Stimulated activated CD4-positive, alpha-beta T cell treated with anti-CD3 and anti-CD28 coated beads, TNF-alpha, amount 100 ng/mL, for 1 hour (primary cell): ENCODE measurements around the gene HS1BP3.

Experiments used
- DNase-seq, 3 donors: peaks; one replicate each; pipeline ENCODE4 v3.0.0-alpha.2; 2020; ENCODE audit warnings: low read depth in 3 of 3, low spot score in 1 of 3

Gene HS1BP3

DNA sequence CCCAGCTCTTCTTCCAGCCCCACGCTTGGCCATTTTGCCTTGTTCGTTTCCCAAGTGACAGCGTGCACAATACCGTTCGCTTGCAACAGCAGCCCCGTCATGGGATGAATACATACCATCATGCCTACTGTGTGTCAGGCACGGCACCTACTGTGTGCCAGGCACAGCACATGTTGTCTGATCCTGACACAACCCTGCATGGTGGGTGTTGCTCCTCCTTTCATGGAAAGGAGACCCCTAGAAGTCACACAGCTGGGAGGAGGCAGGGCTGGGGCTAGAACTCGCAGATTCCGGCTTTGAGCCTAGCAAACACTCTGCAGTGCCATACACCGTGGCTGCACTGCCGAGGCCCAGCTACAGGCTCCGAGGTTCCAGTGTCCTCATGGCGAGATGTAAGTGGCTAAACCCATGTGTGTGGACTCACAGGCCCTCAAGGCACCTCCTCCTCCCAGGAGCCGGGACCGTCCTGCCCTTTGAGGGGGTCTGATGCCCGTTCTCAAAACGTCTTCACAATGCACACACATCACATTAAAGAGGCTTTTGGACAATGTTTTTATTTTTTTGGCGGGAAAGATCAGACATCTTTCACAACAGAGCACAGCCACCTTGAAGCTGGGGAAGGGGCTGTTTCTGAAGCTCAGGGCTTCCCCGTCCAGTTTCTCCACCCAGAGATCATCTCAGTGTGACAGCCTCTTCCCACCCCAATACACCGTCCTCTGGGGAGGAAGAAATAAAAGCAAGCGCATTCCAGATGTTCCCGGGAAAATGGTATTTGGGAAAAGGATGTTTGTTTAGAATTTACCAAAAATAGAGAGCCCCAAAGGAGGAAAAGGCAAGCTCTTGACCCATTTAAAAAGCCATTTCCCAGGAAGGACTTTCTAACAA lies 64.9 kb downstream of the HS1BP3 start:
- DNase-seq = no peak

DNA sequence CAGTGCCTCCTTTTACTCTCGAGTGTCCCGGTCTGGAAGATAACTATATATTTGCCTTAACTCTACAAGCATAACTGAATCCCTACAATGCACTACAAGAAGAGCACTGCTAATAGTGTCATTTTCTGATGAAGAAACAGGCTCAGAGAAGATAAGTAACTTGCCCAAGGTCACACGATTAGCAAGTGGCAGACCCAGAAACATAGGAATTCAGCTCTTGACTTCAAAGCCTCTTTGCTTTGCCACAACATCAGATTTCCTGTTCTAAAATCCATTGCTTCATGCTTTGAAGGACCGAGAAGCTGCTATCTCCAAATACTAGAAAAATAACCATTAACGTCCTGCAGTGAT lies 65.6 kb downstream of the HS1BP3 start:
- DNase-seq = no peak

DNA sequence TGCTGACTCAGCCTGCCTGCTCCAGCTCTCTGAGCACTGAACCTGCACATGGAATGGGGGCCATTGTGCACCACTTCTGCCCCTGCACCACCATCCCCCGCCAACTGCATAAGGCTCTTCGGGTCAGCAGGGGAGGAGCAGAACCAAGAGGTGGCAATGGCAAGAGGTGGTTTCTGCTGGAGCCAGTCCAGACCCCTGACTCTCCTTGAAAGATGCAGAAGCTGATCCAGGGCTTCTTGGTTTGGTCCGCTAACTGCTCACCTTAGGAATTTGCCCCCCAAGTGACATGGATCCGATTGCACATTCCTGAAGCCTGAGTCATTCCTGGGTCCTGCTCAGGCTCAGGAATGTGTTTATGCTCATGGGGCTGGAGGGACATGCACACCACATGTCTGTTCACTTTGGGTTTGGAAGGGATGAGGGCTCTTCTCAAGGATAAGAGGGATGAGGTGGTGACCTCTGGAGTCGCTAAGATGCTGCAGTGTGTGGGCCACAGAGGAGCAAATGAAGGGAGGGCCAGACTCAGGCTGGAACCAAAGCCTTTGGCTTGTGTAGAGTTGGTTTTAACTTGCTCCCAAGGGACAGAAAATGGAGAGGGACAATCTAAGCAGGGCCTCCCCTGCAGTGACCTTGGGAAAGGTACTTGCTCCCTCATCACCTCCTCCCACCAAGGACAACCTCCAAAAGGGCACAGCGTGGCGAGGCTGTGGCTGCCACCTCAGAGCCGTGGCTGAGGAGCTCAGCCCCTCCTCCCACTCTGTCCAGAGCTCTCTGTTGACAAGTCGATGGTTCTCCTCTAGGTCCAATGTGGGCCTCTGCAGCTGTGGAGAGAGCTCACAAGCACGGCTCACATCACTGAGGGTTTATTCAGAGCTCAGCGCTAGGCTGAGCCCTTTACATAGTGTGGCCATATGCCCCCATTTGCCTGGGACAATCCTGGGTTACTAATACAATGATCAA lies 66.2 kb downstream of the HS1BP3 start:
- no peak for DNase-seq

GRCh38 chr2:20584045-20584398 lies 66.9 kb downstream of the HS1BP3 start:
- DNase-seq = no peak

DNA sequence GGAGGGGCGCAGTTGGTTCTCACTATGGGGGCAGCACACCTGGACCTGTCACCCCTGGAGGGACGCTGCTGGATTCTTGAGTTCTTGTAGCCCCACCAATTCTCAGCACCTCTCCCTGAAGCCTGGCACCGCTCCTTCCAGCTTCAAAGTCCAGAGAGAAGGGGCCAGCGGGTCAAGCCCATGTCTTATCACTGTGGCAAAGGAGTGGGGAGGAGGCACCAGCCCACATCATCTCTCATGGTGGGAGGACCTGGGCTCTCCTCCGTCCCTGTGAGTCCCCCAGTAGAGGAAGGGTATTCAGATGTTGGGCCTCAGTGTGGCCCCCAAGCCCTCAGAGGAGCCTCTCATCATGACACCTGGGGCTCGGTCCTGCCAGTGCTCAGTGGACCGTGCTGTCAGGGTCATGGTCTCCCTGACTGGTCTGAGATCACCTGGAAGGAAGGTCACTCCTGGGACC lies 67.4 kb downstream of the HS1BP3 start:
- DNase-seq = no peak

DNA sequence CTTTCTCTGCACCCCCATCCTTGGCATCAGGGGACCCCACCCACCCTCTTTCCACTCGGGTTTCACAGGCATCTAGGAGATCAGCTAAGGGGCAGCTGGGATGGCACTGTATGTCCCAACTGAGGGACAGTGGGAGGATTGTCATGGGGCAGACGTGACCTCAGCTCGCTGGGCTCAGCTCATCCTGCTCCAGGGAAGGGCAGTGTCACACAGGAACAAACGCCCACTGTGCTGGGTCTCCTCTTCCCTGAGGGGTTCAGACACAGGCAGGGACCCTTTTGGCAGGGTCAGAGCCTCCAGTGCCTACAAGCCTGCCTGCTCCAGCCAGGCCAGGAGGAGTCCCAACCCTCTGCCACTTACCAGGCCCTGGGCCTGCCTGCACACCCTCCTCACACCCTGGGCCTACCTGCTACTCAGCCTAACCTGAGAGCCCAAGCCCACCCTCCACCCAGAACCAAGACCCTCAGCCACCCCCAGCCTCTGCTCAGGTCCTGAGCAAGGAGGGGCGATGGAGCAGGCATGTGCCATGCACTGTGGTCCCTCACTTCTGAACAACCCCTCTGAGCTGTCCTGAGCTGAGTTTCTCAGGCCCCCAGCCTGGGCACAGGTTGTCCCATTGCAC lies 68.2 kb downstream of the HS1BP3 start:
- DNase-seq = no peak

- DNase-seq = no peak
Measured at GRCh38 chr2:20580690-20581437, 70.0 kb downstream of the HS1BP3 start.

- no peak for DNase-seq
Measured at GRCh38 chr2:20579866-20580265, 71.0 kb downstream of the HS1BP3 start.

DNA sequence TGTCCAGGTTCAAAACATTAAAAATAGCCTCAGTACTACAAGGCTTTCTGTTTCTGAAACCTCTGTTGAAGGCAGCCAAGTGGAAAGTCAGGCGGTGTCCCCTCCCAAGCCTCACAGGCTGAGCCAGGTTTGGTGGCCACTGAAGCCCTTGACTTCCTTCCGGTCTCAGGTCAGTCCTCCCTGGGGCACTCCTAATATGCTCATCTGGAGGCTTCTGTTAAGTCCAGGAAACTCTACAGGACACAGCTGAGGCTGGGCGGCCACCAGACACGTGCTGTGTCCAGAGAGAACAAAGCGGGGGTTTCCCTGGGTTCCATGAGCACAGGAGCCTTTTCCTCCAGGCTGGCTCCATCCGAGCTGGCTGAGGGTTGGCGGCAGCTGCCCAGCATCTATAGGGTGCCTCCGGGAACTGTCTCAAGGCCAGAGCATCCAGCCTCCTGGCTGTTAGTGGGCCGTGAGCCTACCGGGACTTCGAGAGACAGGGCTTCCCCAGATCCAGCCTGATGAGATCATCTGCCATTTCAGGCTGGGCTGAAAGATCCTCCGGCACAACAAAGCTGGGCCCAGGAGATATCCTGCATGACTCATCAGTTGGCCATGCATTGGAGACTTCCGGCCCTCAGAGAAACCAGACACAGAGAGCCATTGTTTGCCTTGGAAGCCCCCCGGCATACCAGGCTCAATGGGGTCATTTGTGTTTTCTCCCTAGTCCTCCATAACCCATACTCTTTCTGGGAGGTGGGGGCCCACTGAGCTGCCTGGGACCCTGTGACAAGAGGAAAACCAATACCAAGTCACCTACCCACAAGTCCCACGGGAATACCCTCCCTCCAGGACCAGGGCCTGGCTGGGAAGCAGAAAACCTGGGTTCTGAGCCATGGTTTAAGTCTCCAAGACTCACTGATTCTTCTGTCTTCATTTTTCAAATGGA lies 71.7 kb downstream of the HS1BP3 start:
- DNase-seq = no peak

DNA sequence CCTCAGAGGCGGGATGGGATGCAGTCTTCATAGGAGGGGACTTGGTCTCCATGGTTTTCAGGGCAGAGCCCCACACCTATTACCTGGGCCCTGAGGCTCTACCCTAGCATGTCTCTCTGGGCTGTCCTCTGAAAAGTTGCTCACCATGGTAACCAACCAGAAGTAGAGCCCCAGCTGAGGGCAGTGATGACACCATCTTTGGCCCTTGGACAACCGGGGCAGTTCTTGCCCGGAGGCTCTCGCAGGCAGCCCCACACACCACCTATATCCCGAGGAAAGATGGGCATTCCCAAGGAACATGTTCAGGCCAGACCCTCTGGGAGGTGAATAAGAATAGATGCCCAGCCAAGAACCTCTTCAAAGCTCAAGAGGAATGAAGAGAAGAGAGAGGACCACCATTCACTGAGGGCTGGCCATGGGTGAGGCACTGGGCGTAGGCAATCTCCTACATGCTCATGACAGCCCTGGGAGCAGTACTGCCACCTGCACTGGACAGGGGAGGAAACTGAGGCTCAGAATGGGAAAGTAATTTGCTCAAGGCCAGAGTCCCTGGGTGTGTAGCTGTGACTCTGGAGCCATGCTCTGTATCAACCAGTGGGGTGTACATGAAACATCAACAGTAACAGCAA lies 72.5 kb downstream of the HS1BP3 start:
- no peak for DNase-seq

DNA sequence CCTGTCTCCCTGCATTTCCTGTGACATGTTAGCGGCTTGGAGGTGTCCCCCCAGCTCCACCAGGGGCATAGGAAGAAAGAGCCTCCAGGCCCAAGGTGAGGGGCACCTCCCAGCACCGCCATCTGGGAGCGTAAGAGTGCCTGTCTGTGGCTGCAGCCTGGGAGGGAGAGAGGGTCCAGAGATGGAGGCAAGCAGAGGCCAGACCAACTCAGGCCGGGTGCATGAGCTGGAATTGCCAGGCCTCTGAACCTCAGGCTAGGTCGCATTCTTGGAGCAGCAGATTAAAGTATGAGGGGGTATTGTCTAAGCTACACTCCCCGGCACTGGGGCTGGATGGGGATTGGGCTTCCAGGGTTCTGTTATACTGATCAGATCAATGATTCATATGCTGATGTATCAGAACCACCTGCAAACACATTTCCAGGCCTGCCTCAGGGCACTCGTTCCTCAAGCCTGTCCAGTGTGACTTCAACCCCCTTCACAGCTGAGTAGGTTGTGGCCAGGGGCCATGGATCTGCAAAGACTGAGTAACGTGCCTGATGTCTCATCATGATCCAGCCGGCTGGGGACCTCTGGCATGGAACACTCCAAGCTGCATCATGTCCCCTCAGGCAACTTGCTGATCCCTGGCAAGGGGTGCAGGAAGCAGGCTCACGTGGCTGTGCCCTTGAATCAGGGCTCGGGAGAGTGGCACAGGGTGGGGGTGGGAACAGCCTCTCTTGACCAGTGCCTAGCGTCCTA lies 73.2 kb downstream of the HS1BP3 start:
- DNase-seq = no peak

DNA sequence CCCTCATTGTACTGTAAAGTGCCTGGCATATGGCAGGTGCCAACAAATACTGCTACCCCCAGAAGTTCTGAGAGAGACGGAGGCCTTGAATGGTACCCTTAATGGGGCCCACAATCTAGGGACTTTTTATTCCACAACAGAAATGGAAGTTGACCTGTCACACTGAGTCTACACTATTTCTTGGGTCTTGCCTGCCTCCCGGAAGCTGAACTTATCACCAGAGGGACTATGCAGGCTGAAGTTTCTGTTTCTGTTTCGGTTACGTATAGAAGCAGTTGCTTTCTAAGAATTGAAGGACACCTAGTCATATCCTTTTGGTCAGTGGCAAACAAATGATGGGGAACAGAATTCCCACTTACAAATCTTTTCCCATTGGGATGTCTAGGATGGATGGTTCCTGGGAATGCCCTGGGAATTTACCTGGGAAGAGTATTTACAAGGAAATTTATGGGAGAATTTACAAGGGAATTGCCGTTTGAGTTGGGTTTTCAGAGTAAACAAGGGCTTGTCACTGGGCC lies 74.2 kb downstream of the HS1BP3 start:
- DNase-seq = no peak

DNA sequence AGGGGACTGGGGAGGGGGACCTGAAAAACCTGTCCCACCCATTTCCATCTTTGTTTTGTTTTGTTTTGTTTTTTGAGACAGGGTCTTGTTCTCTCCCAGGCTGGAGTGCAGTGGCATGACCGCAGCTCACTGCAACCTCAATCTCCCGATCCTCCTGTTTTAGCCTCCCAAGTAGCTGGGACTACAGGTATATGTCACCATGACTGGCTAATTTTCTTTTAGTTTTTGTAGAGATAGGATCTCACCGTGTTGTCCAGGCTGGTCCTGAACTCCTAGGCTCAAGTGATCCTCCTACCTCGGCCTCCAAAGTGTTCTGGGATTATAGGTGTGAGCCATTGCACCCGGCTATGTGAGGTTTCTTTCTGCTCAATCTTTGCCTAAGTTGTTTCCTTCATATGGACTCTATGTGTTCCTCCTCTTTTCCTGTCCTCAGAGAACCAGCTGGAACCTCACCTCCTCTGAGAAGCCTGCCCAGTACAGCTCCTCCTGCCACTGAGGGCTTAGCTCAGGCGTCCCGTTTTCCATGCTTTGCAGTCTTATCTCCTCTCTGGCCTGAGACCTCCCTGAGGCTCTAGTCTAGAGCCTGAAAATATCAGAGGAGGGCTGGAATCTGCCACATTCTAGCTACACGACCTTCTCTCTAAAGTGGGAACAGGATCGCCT lies 74.8 kb downstream of the HS1BP3 start:
- DNase-seq = no peak

GRCh38 chr2:20575414-20575813 lies 75.5 kb downstream of the HS1BP3 start:
- DNase-seq = no peak

GRCh38 chr2:20574930-20575329 lies 76.0 kb downstream of the HS1BP3 start:
- no peak for DNase-seq

- no peak for DNase-seq
Measured at GRCh38 chr2:20574423-20574911, 76.4 kb downstream of the HS1BP3 start.

DNA sequence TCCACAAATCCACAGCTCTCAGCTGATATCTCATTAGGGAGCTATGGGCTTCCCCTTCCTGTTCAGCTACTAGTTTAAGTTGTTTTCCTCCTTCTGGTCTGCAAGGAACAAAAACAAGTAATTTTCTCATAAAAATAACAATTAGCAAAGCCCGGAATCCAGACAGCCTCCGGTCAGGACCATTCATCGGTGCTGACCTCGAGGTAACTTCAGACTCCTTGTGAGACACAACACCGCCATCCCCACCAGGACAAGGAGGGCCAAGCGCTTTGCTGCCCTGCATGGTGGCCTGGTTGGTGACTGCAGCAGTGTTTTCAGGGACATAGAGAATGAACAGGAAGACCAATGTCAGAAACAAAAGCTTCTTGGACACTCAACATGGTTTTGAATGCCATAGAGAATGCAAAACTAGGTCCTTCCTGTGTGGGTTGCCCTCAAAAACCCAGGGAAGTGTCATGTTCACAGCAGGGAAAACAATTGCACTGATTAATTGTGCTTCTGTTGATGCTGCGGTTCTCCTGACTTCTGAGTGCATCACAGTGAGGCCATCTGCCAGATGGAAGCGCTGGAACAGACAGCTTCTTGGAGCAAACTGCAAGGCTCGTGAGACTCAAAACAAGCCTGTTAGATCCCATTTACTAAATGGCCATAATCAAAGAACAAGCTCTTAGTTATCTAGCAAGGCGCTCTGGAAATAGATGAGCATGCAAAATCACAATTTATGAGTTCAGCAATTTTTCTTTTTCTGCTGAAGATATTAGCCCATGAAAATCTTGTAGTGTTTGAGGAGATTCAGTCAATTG lies 77.1 kb downstream of the HS1BP3 start:
- no peak for DNase-seq
